Measurements from ENCODE around the gene TK1.

TK1 gene

DNA sequence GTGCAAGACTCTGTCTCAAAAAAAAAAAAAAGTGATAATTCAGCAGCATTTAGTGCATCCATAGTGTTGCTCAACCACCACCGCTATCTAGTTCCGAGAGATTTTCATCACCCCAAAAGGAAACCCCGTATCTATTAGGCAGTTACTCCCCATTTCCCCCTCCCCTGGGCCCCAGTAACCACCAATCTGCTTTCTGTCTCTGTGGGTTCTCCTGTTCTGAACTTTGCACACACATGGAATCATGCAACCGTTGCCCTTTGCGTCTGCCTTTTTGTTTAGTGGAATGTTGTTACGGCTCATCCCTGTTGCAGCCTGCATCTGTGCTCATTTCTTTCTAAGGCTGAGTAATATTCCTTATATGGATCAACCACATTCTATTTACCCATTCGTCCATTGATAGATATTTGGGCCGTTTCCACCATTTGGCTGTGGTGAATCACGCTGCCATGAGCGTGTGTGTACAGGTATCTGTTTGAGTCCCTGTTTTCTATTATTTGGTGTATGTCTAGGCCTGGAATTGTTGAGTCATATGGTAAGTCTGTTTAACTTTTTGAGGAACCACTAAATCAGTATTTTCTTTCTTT is 27.2 kb downstream of the TK1 start:
- H3K27me3 ChIP-seq (ENCODE audit: insufficient read depth, low read length), result no peaks in the 10 kb centered on the region
- no peak overlapping the region for H3K27ac ChIP-seq (ENCODE audit: low read length)
- no peaks in the 10 kb centered on the region for H3K9me3 ChIP-seq (ENCODE audit: insufficient read depth, low read depth, low read length)
- H3K36me3 ChIP-seq (ENCODE audit: insufficient read depth, low read depth, low read length), result no peaks in the 10 kb centered on the region
- no peak overlapping the region for H3K4me3 ChIP-seq (ENCODE audit: low read length)
- H3K4me1 ChIP-seq (ENCODE audit: insufficient read depth, low read length), result no peaks in the 10 kb centered on the region
- H3K9ac ChIP-seq (ENCODE audit: low read depth, low read length), result no peak overlapping the region

DNA sequence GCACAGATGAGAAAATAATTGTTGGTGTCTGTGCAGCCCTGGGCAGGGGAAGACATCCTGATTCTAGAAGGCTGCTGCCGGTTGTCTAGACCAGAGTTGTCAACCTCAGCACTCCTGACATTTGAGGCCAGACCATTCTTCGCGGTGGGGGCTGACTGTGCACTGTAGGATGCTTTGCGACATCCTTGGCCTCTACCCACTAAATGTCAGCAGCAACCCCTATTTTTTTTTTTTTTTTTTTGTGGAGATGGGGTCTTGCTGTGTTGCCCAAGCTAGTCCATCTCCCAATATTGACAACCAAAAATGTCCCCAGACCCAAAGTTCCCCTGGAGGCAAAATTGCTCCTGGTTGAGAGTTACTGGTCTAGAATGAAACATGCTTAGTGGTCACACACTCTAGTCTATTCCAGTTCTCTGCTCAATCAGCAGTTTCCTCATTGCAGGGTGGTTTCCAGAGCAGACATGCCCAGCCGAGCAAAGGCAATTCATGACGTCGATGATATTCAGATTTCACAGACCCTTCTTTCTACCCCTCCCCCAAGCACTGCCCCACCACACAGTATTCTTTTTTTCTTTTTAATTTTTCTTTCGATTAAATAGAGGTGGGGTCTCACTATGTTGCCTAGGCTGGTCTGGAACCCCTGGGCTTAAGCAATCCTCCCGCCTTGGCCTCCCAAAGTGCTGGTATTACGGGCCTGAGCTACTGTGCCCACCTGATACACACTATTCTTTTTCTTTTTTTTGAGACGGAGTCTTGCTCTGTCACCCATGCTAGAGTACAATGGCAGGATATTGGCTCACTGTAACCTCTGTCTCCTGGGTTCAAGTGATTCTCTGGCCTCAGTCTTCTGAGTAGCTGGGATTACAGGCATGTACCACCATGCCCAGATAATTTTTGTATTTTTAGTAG is 31.7 kb downstream of the TK1 start:
- Histone ChIP-seq H3K9ac (ENCODE audit: low read depth, low read length) (no peak overlapping the region), H3K9me3 (ENCODE audit: insufficient read depth, low read depth, low read length) (no peaks in the 10 kb centered on the region), H3K4me3 (ENCODE audit: low read length) (no peak overlapping the region), H3K27ac (ENCODE audit: low read length) (no peak overlapping the region), H3K27me3 (ENCODE audit: insufficient read depth, low read length) (no peaks in the 10 kb centered on the region), H3K4me1 (ENCODE audit: insufficient read depth, low read length) (no peaks in the 10 kb centered on the region), H3K36me3 (ENCODE audit: insufficient read depth, low read depth, low read length) (no peaks in the 10 kb centered on the region)

DNA sequence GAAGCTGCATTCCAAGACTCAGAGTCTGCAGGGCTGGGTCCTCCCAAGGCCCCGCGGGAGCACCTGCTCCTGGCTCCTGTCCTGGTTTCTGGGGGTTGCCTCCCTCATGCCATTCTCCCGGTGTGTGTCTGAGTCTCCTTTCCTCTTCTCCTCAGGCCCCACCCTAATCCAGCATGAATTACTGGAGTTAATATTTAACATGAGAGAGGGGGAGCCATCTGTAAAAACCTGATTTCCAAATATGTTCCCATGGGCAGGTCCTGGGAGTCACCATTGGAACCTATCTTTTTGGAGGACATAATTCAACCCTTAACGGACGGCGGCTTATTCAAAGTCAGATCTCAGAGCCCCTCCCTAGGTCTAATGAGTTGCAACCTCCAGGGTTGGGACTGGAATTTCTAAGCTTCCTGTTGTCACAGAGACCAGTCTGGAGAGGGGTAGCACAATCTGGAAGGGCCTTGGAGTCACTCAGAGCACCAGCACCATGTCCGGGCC is 35.3 kb downstream of the TK1 start:
- Histone ChIP-seq H3K4me3 (ENCODE audit: low read length) (no peak overlapping the region), H3K27ac (ENCODE audit: low read length) (no peak overlapping the region), H3K9me3 (ENCODE audit: insufficient read depth, low read depth, low read length) (no peaks in the 10 kb centered on the region), H3K4me1 (ENCODE audit: insufficient read depth, low read length) (no peaks in the 10 kb centered on the region), H3K36me3 (ENCODE audit: insufficient read depth, low read depth, low read length) (no peaks in the 10 kb centered on the region), H3K9ac (ENCODE audit: low read depth, low read length) (no peak overlapping the region), H3K27me3 (ENCODE audit: insufficient read depth, low read length) (no peaks in the 10 kb centered on the region)

DNA sequence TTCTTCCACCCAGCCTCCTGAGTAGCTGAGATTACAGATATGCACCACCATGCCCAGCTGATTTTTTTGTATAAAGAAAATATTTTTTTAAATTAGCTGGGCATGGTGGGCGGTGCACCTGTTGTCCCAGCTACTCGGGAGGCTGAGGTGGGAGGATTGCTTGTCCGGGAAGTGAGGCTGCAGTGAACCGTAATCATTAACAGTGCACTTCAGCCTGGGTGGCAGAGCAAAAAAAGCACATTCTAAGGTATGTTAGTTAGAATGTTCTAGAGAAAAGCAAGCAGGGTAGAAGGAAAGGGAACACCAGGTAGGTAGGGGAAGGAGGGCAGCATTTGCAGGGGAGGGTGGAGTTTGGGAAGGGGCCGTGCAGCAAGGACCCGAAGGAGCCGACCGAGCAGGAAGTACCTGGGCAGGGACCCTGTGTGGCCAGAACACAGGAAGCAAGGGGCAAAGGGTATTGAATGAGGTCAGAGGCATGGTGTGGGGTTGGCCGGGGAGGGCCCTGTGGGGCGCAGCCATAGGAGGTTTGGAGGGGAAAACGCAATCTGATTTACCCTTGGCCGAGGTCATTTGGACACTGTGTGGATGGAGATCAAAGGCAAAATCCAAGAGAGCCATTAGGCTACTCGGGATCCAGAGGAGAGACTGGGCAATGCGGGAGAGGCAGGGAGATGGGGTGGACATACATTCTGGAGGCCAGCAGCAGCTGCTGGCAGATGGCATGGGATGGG is 38.4 kb downstream of the TK1 start:
- H3K9ac ChIP-seq (ENCODE audit: low read depth, low read length), result no peak overlapping the region
- no peaks in the 10 kb centered on the region for H3K9me3 ChIP-seq (ENCODE audit: insufficient read depth, low read depth, low read length)
- no peaks in the 10 kb centered on the region for H3K4me1 ChIP-seq (ENCODE audit: insufficient read depth, low read length)
- no peaks in the 10 kb centered on the region for H3K36me3 ChIP-seq (ENCODE audit: insufficient read depth, low read depth, low read length)
- no peak overlapping the region for H3K4me3 ChIP-seq (ENCODE audit: low read length)
- no peaks in the 10 kb centered on the region for H3K27me3 ChIP-seq (ENCODE audit: insufficient read depth, low read length)
- H3K27ac ChIP-seq (ENCODE audit: low read length), result no peak overlapping the region

DNA sequence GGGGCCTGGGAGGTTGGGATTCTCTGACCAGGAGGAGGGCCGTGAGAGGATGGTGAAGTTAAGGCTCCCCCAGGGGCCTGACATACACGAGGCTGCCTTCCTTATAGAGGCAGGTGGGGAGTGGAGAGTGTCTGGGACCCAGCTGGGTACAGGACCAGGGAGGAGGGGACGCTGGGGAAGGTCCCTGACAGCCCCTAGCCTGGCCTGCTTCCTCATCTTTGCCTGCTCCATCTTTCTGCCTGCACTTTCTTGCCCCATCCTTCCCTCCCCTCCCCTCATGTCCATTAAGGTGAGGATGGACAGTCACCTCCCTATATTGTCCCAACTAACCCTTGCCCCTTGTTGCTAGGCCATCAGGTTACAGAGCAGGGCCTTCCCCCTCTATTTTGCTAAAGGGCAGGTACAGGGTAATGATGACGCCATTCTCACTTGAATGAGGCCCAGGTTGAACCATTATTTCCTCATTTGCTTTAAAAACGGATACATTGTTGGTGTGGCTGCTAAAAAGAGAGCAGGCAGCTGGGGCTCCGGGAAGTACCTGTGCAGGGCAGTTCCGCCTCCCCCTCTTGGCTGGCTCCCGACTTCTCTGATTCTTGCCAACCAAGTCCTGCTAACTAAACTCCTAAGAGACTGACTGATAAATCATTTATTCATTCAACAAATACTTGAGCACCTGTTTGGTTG is 39.4 kb downstream of the TK1 start:
- Histone ChIP-seq H3K9me3 (ENCODE audit: insufficient read depth, low read depth, low read length) (no peaks in the 10 kb centered on the region), H3K4me1 (ENCODE audit: insufficient read depth, low read length) (no peaks in the 10 kb centered on the region), H3K4me3 (ENCODE audit: low read length) (no peak overlapping the region), H3K36me3 (ENCODE audit: insufficient read depth, low read depth, low read length) (no peaks in the 10 kb centered on the region), H3K9ac (ENCODE audit: low read depth, low read length) (no peak overlapping the region), H3K27me3 (ENCODE audit: insufficient read depth, low read length) (no peaks in the 10 kb centered on the region), H3K27ac (ENCODE audit: low read length) (no peak overlapping the region)

DNA sequence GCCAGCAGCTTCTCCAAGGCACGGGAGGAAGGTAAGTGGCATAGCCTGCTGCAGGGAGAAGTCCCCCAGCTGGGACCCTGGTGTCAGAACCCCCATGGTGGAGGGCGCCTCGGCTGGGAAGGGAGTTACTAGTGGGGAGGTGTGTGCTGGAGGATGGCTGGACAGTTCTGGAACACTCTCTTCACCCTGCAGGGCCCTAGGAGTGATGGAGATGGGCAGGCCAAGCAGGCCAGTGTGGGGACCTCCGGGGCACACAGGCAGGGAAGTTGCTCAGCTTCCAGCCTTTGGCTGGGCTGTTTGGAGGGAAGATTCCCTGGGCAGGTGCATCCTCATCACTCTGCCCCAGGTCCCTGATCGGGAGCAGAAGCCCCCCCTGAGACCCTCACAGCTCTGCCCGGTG is 40.0 kb downstream of the TK1 start:
- Histone ChIP-seq H3K9ac (ENCODE audit: low read depth, low read length) (no peak overlapping the region), H3K27ac (ENCODE audit: low read length) (no peak overlapping the region), H3K36me3 (ENCODE audit: insufficient read depth, low read depth, low read length) (no peaks in the 10 kb centered on the region), H3K4me1 (ENCODE audit: insufficient read depth, low read length) (no peaks in the 10 kb centered on the region), H3K9me3 (ENCODE audit: insufficient read depth, low read depth, low read length) (no peaks in the 10 kb centered on the region), H3K4me3 (ENCODE audit: low read length) (no peak overlapping the region), H3K27me3 (ENCODE audit: insufficient read depth, low read length) (no peaks in the 10 kb centered on the region)

DNA sequence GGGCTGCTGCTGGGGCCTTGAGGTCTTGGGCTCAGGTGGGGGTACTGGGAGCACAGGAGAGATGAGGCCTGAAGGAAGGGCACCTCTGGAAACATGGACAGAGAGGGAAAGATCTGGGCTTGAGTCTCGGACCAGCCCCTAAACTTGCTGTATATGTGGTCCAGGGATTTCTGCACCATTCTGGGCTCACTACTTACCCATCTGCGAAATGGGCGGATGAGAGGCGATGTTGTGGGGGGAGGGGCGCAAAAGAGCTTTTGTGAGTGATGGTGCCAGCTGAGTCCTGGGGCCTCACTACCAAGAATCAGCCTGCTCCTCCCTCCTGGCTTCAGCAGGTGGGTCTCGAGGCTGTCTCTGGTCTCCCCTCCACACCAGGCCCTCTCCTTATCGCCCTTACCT is 40.4 kb downstream of the TK1 start:
- Histone ChIP-seq H3K4me1 (ENCODE audit: insufficient read depth, low read length) (no peaks in the 10 kb centered on the region), H3K27ac (ENCODE audit: low read length) (no peak overlapping the region), H3K9ac (ENCODE audit: low read depth, low read length) (no peak overlapping the region), H3K4me3 (ENCODE audit: low read length) (no peak overlapping the region), H3K9me3 (ENCODE audit: insufficient read depth, low read depth, low read length) (no peaks in the 10 kb centered on the region), H3K36me3 (ENCODE audit: insufficient read depth, low read depth, low read length) (no peaks in the 10 kb centered on the region), H3K27me3 (ENCODE audit: insufficient read depth, low read length) (no peaks in the 10 kb centered on the region)

DNA sequence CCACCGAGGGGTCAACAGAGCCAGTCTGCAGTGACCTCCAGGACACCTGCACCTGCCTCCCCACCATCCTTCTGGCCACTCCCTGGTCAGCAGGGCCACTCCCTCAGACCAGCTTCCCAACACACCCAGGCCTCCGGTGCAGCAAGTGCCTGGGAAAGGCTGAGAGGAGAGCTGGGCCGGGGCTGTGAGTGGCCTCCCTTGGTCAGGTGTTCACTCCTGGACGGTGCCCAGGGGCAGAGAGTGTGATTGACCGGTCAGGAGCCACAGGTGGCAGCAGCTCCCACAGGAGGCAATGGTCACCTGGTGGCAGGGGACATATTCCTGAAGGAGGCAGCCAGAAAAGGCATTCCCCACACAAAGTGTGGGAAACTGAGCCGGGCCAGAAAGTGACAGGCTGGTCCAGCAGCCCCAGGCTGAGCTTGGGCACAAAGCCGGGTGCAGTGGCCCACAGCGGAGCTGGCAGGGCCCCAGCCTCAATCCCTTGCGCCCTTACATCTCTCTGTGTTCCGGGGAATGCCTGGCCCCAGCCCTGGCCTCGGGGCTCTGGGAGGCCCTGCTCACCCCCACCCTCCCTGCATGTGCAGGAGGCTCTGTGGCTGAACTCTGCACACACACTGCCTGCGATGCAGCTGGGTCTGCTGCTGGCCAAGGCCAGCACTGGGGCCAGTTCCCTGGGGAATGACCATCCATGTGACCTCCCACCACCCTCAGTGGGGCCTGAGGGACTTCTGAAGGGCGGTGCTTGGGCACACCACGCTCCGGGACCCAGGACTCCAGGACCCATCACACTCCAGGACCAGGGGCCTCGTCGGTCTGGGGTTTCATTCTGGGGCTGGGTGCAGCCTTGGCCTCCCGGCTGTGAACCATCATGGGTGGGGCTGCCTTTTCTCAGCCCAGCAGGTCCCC is 41.9 kb downstream of the TK1 start:
- Histone ChIP-seq H3K4me1 (ENCODE audit: insufficient read depth, low read length) (no peaks in the 10 kb centered on the region), H3K27me3 (ENCODE audit: insufficient read depth, low read length) (no peaks in the 10 kb centered on the region), H3K4me3 (ENCODE audit: low read length) (no peak overlapping the region), H3K27ac (ENCODE audit: low read length) (no peak overlapping the region), H3K9me3 (ENCODE audit: insufficient read depth, low read depth, low read length) (no peaks in the 10 kb centered on the region), H3K9ac (ENCODE audit: low read depth, low read length) (no peak overlapping the region), H3K36me3 (ENCODE audit: insufficient read depth, low read depth, low read length) (no peaks in the 10 kb centered on the region)

DNA sequence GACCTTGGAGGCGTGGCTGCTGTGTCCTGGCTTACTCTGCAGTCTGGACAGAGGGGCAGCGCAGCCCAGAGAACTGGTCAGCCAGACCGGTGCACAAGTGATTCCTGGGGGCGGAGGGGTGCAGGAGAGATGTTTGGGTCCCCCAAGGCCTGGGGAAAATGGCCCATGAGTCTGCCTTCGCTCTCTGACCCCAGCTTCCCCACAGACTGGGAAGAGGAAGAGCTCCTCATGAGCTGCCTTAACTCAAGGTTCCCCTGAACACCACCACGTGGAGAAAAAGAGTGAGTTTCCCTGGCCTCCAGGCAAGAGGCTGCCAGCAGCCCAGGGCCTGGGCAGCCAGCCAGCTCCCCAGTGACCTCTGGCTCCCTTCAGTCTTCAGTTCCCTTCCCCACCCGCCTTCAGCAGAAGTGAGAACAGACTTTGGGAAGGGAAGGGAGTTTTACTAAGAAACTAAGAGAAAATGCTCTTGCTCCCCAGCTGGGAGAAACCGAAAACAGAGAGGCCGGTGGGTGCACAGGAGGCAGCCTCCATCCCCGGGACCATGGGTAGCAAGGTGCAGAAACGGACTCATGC is 42.6 kb downstream of the TK1 start:
- no peak overlapping the region for H3K27ac ChIP-seq (ENCODE audit: low read length)
- no peaks in the 10 kb centered on the region for H3K9me3 ChIP-seq (ENCODE audit: insufficient read depth, low read depth, low read length)
- no peak overlapping the region for H3K9ac ChIP-seq (ENCODE audit: low read depth, low read length)
- H3K4me3 ChIP-seq (ENCODE audit: low read length), result no peak overlapping the region
- no peaks in the 10 kb centered on the region for H3K36me3 ChIP-seq (ENCODE audit: insufficient read depth, low read depth, low read length)
- H3K4me1 ChIP-seq (ENCODE audit: insufficient read depth, low read length), result no peaks in the 10 kb centered on the region
- no peaks in the 10 kb centered on the region for H3K27me3 ChIP-seq (ENCODE audit: insufficient read depth, low read length)

DNA sequence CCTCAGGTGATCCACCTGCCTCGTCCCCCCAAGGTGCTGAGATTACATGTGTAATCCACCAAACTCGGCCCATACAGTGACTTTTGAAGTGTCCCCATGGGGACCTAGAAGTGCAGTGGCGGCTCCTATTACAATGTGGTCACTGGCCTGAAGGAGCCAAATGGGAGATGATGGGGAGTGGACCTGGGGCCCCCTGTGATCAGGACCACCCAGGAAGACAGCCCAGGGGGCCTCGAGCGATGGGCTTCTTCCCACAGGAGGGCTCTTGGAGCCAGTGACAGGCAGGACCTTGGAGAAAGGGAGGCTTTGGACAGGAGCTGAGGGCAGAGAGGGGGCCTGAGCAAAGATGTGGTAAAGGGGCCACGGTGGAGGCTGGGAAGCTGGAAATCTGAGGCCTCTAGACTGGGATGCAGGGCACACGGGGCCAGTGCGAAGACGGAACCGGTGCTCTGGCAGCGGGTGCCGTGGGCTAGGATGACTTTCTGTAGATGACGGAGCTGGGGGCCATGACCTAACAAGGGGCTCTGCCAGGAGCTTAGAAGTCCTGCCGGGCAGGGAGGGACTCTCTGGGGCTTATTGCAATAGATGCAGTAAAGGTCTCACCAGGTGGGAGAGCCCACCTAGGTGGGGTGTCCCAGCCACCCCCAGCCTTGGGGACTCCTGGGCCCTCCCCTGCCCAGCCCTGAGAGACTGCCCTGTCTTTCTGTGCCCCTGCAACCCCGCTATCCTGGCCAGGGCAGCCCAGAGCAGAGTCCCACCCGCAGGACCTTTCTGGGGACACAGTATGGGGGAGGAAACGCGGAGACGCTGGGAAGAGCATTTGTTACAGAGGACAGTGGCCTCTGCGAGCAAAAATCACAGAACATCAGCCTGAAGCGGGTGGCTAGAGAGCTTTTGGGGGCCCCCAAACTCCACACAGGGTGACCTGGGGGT is 43.4 kb downstream of the TK1 start:
- Histone ChIP-seq H3K4me3 (ENCODE audit: low read length) (no peak overlapping the region), H3K27ac (ENCODE audit: low read length) (no peak overlapping the region), H3K9me3 (ENCODE audit: insufficient read depth, low read depth, low read length) (no peaks in the 10 kb centered on the region), H3K27me3 (ENCODE audit: insufficient read depth, low read length) (no peaks in the 10 kb centered on the region), H3K4me1 (ENCODE audit: insufficient read depth, low read length) (no peaks in the 10 kb centered on the region), H3K9ac (ENCODE audit: low read depth, low read length) (no peak overlapping the region), H3K36me3 (ENCODE audit: insufficient read depth, low read depth, low read length) (no peaks in the 10 kb centered on the region)

Measured in iPS-20b (cell line).